ENCODE measurements around the gene ZNF469. TPM values are rescaled to one million over a fixed set of nuclear protein-coding genes. Genes with fewer than 3 reads are reported as not detected.

Gene ZNF469
- total RNA-seq (2021) (1.8 to 3.2 TPM (median 2.4 TPM) in 3 replicates), Bru-seq, nascent RNA (percentile 25 among the genes with signal in this experiment)
- long read RNA-seq, experiment 1, full-length matches to known transcripts: 3 of 3 reads
- long read RNA-seq, experiment 1, partial matches to known transcripts: 0 of 3 reads
- long read RNA-seq, experiment 1, other reads (novel, unspliced or antisense): 0 of 3 reads
- long read RNA-seq, experiment 2, full-length matches to known transcripts: 3 of 3 reads
- long read RNA-seq, experiment 2, partial matches to known transcripts: 0 of 3 reads
- long read RNA-seq, experiment 2, other reads (novel, unspliced or antisense): 0 of 3 reads
- long read RNA-seq, experiment 3: 0 reads

- CTCF ChIA-PET: interaction anchor here (0.9 to 3.2 kb wide), 4 partner anchors 15 to 533 kb away, joined by 3 to 21 read pairs (median 4); no protein-coding TSS in a partner anchor
- peak; percentile 44 for ATAC-seq
These were observed at the start of gene ZNF469 for GRCh38 chr16:88382491-88383400. Gene ZNF469 (plus strand): TSS chr16:88382959. CDS start chr16:88427471, 44,512 bp downstream.

GRCh38 chr16:88333848-88334777, 48.6 kb upstream of the ZNF469 start:
- CTCF ChIA-PET: no interaction called here
- TF ChIP-seq USF1 (CRISPR knock-in tag; IDR thresholded peaks at IDR 0.05) (no peak), FOXK1 (CRISPR knock-in tag; IDR thresholded peaks at IDR 0.05) (no peak), TEAD1 (CRISPR knock-in tag; IDR thresholded peaks at IDR 0.05) (no peak), ZSCAN18 (CRISPR knock-in tag; IDR thresholded peaks at IDR 0.05) (no peak), FOXJ3 (CRISPR knock-in tag; IDR thresholded peaks at IDR 0.05; ENCODE audit: borderline replicate concordance) (no peak), GTF2I (CRISPR knock-in tag; conservative IDR thresholded peaks at IDR 0.05) (no peak), FOXP4 (CRISPR knock-in tag; IDR thresholded peaks at IDR 0.05) (no peak)

More at GRCh38 chr16:88382491-88383400, at the start of gene ZNF469:
- Mint-ChIP-seq H3K9me3 (no peaks in the 10 kb centered on the region), H3K36me3 (no peaks in the 10 kb centered on the region), H3K4me3 (peak within 1 kb of the TSS; percentile 79), H3K27me3 (ENCODE audit: low read depth) (peaks cover 38% of the 10 kb centered on the region), H3K27ac (no peak within 1 kb of the TSS), H3K4me1 (peaks cover 12% of the 10 kb centered on the region)
- TF ChIP-seq MAX (CRISPR knock-in tag; IDR thresholded peaks at IDR 0.05) (peak; percentile 34; the same call in 1 of the 2 replicates), GABPB1 (CRISPR knock-in tag; IDR thresholded peaks at IDR 0.05) (no peak), ATF2 (CRISPR knock-in tag; IDR thresholded peaks at IDR 0.05; ENCODE audit: borderline replicate concordance, low read depth) (no peak), ZNF512 (CRISPR knock-in tag; IDR thresholded peaks at IDR 0.05; ENCODE audit: borderline replicate concordance) (no peak), EMX1 (CRISPR knock-in tag; IDR thresholded peaks at IDR 0.05) (no peak), FOXP1 (CRISPR knock-in tag; IDR thresholded peaks at IDR 0.05; ENCODE audit: borderline replicate concordance) (peak; percentile 17; the same call in 1 of the 2 replicates), ERG (CRISPR knock-in tag; IDR thresholded peaks at IDR 0.05) (no peak)
- POLR2A ChIA-PET: no interaction called here
- DNase-seq (ENCODE audit: low spot score): peak; percentile 30

More at GRCh38 chr16:88333848-88334777, 48.6 kb upstream of the ZNF469 start:
- H3K4me1 Mint-ChIP-seq: no peaks in the 10 kb centered on the region
- H3K36me3 Mint-ChIP-seq: peaks cover 14% of the 10 kb centered on the region
- no peak overlapping the region; the same call in 1 of the 2 replicates for H3K27ac Mint-ChIP-seq
- DNase-seq (ENCODE audit: low spot score): no peak
- ATAC-seq: no peak
- POLR2A ChIA-PET: no interaction called here
- H3K4me3 Mint-ChIP-seq: no peak overlapping the region
- peaks cover 5% of the 10 kb centered on the region; the same call in 1 of the 2 replicates for H3K27me3 Mint-ChIP-seq (ENCODE audit: low read depth)
- peaks cover 26% of the 10 kb centered on the region for H3K9me3 Mint-ChIP-seq

Measured in WTC11 (cell line).